HEK293 (cell line): Measurements from ENCODE around the gene ARHGAP4.

Experiments
- CTCF ChIA-PET: fragments of 350-600 bp; formaldehyde crosslinking; extraction: SDS; loops from one replicate; lab custom pipeline; 2021; ENCODE audit warnings: antibody characterized with exemption; lab: Yijun Ruan, JAX
- POLR2A ChIA-PET: fragments of 300-600 bp; formaldehyde crosslinking; extraction: SDS; loops from one replicate; lab custom pipeline; 2020; ENCODE audit warnings: antibody characterized with exemption, inconsistent platforms; lab: Yijun Ruan, JAX
- H3K27ac ChIP-seq: fragments of 200-500 bp; sonication (Bioruptor generic); 2 replicates; pipeline ENCODE4 v1.5.1; 2014; ENCODE audit warnings: low read depth, low read length, control low read depth, inconsistent platforms; ENCODE audit errors: extremely low read depth
- H3K36me3 ChIP-seq, 2 experiments: fragments of 200-500 bp in 1 of 2; sonication (Bioruptor generic) in 1 of 2; 1 replicate in 1 of 2; 2 replicates in 1 of 2; pipeline ENCODE4 v1.5.1; 2014 to 2017; ENCODE audit warnings: inconsistent platforms in 2 of 2, low read length in 2 of 2; ENCODE audit not compliant: control insufficient read depth in 2 of 2, insufficient read depth in 1 of 2
- H3K4me1 ChIP-seq: fragments of 200-500 bp; sonication (Bioruptor generic); 2 replicates; pipeline ENCODE4 v1.5.1; 2014; ENCODE audit warnings: mild to moderate bottlenecking, low read length, inconsistent platforms; ENCODE audit not compliant: control insufficient read depth, insufficient read depth
- H3K4me3 ChIP-seq: 2 replicates; pipeline ENCODE4 v1.5.1; 2011; ENCODE audit warnings: low read depth, mild to moderate bottlenecking, control low read depth, low read length, moderate library complexity
- H3K9me3 ChIP-seq: fragments of 200-500 bp; sonication (Bioruptor generic); 2 replicates; pipeline ENCODE4 v1.5.1; 2014; ENCODE audit warnings: low read depth, low read length, inconsistent platforms; ENCODE audit not compliant: control insufficient read depth, insufficient read depth
- BCL11B ChIP-seq: fragments of 450-650 bp; formaldehyde crosslinking; IDR thresholded peaks from 2 replicates; pipeline ENCODE4 v1.5.1; 2016; ENCODE audit warnings: low read depth, missing biosample characterization, missing genetic modification characterization
- IKZF3 ChIP-seq: fragments of 450-650 bp; IDR thresholded peaks from 2 replicates; pipeline ENCODE4 v1.5.0; 2018; ENCODE audit warnings: missing biosample characterization, mild to moderate bottlenecking, missing genetic modification characterization, moderate library complexity
- KLF16 ChIP-seq: fragments of 450-650 bp; formaldehyde crosslinking; IDR thresholded peaks from 2 replicates; pipeline ENCODE4 v1.5.1; 2017; ENCODE audit warnings: missing biosample characterization, missing genetic modification characterization
- KLF9 ChIP-seq: fragments of 450-650 bp; formaldehyde crosslinking; IDR thresholded peaks from 2 replicates; pipeline ENCODE4 v1.5.1; 2016; ENCODE audit warnings: missing biosample characterization, missing genetic modification characterization, low read depth
- OSR2 ChIP-seq: fragments of 450-650 bp; formaldehyde crosslinking; IDR thresholded peaks from 2 replicates; pipeline ENCODE4 v1.5.1; 2016; ENCODE audit warnings: missing biosample characterization, missing genetic modification characterization
- ZBTB20 ChIP-seq: fragments of 450-650 bp; formaldehyde crosslinking; IDR thresholded peaks from 2 replicates; pipeline ENCODE4 v1.5.1; 2016; ENCODE audit warnings: missing biosample characterization, missing genetic modification characterization
- ZFP3 ChIP-seq: fragments of 450-650 bp; formaldehyde crosslinking; IDR thresholded peaks from 2 replicates; pipeline ENCODE4 v1.5.1; 2016; ENCODE audit warnings: low read depth, missing biosample characterization, missing genetic modification characterization
- ZFP69B ChIP-seq: fragments of 450-650 bp; formaldehyde crosslinking; IDR thresholded peaks from 2 replicates; pipeline ENCODE4 v1.5.1; 2016; ENCODE audit warnings: missing biosample characterization, missing genetic modification characterization
- ZNF10 ChIP-seq: fragments of 450-650 bp; formaldehyde crosslinking; IDR thresholded peaks from 2 replicates; pipeline ENCODE4 v1.5.1; 2017; ENCODE audit warnings: missing biosample characterization, missing genetic modification characterization
- ZNF121 ChIP-seq: fragments of 450-650 bp; formaldehyde crosslinking; IDR thresholded peaks from 2 replicates; pipeline ENCODE4 v1.5.1; 2016; ENCODE audit warnings: missing biosample characterization, missing genetic modification characterization
- ZNF202 ChIP-seq: fragments of 450-650 bp; formaldehyde crosslinking; IDR thresholded peaks from 2 replicates; pipeline ENCODE4 v1.5.1; 2016; ENCODE audit warnings: missing biosample characterization, missing genetic modification characterization, borderline replicate concordance
- ZNF24 ChIP-seq: fragments of 450-650 bp; formaldehyde crosslinking; IDR thresholded peaks from 2 replicates; pipeline ENCODE4 v1.5.1; 2016; ENCODE audit warnings: missing biosample characterization, missing genetic modification characterization
- ZNF248 ChIP-seq: fragments of 450-650 bp; formaldehyde crosslinking; IDR thresholded peaks from 2 replicates; pipeline ENCODE4 v1.5.1; 2017; ENCODE audit warnings: missing biosample characterization, missing genetic modification characterization
- ZNF274 ChIP-seq, 2 experiments: fragments of 200-500 bp in 1 of 2; fragments of 450-650 bp in 1 of 2; sonication (Bioruptor generic) in 1 of 2; formaldehyde crosslinking in 1 of 2; IDR thresholded peaks; 2 replicates each; pipeline versions ENCODE4 v1.5.1 to v1.6.1; 2014 to 2016; ENCODE audit warnings: borderline replicate concordance in 1 of 2, inconsistent platforms in 1 of 2, low read length in 1 of 2, missing biosample characterization in 1 of 2, missing genetic modification characterization in 1 of 2
- ZNF423 ChIP-seq: fragments of 450-650 bp; formaldehyde crosslinking; IDR thresholded peaks from 2 replicates; pipeline ENCODE4 v1.5.1; 2016; ENCODE audit warnings: missing biosample characterization, missing genetic modification characterization
- ZNF600 ChIP-seq: fragments of 450-650 bp; formaldehyde crosslinking; IDR thresholded peaks from 2 replicates; pipeline ENCODE4 v1.5.1; 2016; ENCODE audit warnings: missing biosample characterization, missing genetic modification characterization
- ZNF654 ChIP-seq: fragments of 450-650 bp; formaldehyde crosslinking; IDR thresholded peaks from 2 replicates; pipeline ENCODE4 v1.5.1; 2016; ENCODE audit warnings: low read depth, missing biosample characterization, missing genetic modification characterization
- ZNF768 ChIP-seq: fragments of 450-650 bp; formaldehyde crosslinking; IDR thresholded peaks from 2 replicates; pipeline ENCODE4 v1.5.1; 2018; ENCODE audit warnings: missing biosample characterization, mild to moderate bottlenecking, missing genetic modification characterization
- TF ChIP-seq, protein P1 (sequence below): fragments of 450-650 bp; formaldehyde crosslinking; IDR thresholded peaks from 2 replicates; pipeline ENCODE4 v1.5.1; 2016; ENCODE audit warnings: missing biosample characterization, missing genetic modification characterization
- TF ChIP-seq, protein P2 (sequence below): fragments of 450-650 bp; formaldehyde crosslinking; IDR thresholded peaks from 2 replicates; pipeline ENCODE4 v1.5.1; 2017; ENCODE audit warnings: missing biosample characterization, missing genetic modification characterization
- TF ChIP-seq, protein P3 (sequence below): fragments of 450-650 bp; formaldehyde crosslinking; IDR thresholded peaks from 2 replicates; pipeline ENCODE4 v1.5.1; 2016; ENCODE audit warnings: missing biosample characterization, missing genetic modification characterization

ARHGAP4 gene

GRCh38 chrX:153925387-153925738 lies 701 bp downstream of the ARHGAP4 start:
- Histone ChIP-seq H3K36me3 (peaks cover 0 to 14% of the 10 kb centered on the region in 2 experiments; a peak in 2 of 3 replicates), H3K4me3 (no peak overlapping the region), H3K4me1 (peaks cover 10% of the 10 kb centered on the region), H3K27ac (no peak overlapping the region), H3K9me3 (no peaks in the 10 kb centered on the region)
- ChIA-PET CTCF (interaction anchor here (0.7 to 9.1 kb wide), 6 partner anchors 9 to 206 kb away, joined by 3 to 168 read pairs (median 14); partner anchors contain the start of gene RENBP), POLR2A (interaction anchor here (0.5 to 1.7 kb wide), 7 partner anchors 8 to 131 kb away, joined by 4 to 8 read pairs (median 6); partner anchors contain the start of genes IDH3G, NAA10 and SSR4)
- no peak for TF ChIP-seq BCL11B (tag by site-specific recombination)
- no peak for TF ChIP-seq ZNF121 (tag by site-specific recombination)
- no peak for TF ChIP-seq ZNF202
- TF ChIP-seq ZNF248 (tag by site-specific recombination) = no peak
- no peak for TF ChIP-seq ZFP3
- no peak for TF ChIP-seq ZNF274 (IDR thresholded peaks at IDR 0.05; ENCODE audit: low read length)
- TF ChIP-seq ZNF274 (tag by site-specific recombination; IDR thresholded peaks at IDR 0.05; ENCODE audit: borderline replicate concordance) = no peak
- no peak for TF ChIP-seq ZNF768 (tag by site-specific recombination)
- no peak for TF ChIP-seq KLF9 (tag by site-specific recombination)

GRCh38 chrX:153924149-153924861 lies 1.8 kb downstream of the ARHGAP4 start:
- TF ChIP-seq, protein P1, sequence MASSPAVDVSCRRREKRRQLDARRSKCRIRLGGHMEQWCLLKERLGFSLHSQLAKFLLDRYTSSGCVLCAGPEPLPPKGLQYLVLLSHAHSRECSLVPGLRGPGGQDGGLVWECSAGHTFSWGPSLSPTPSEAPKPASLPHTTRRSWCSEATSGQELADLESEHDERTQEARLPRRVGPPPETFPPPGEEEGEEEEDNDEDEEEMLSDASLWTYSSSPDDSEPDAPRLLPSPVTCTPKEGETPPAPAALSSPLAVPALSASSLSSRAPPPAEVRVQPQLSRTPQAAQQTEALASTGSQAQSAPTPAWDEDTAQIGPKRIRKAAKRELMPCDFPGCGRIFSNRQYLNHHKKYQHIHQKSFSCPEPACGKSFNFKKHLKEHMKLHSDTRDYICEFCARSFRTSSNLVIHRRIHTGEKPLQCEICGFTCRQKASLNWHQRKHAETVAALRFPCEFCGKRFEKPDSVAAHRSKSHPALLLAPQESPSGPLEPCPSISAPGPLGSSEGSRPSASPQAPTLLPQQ = peak; percentile 38; the same call in 1 of the 2 replicates
- TF ChIP-seq ZFP69B (tag by site-specific recombination) = 0 out of 2 replicates have a peak, but pooled peaks have one; percentile 27
- TF ChIP-seq, protein P2, sequence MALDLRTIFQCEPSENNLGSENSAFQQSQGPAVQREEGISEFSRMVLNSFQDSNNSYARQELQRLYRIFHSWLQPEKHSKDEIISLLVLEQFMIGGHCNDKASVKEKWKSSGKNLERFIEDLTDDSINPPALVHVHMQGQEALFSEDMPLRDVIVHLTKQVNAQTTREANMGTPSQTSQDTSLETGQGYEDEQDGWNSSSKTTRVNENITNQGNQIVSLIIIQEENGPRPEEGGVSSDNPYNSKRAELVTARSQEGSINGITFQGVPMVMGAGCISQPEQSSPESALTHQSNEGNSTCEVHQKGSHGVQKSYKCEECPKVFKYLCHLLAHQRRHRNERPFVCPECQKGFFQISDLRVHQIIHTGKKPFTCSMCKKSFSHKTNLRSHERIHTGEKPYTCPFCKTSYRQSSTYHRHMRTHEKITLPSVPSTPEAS = no peak
- TF ChIP-seq OSR2 = no peak
- no peak for TF ChIP-seq KLF16 (tag by site-specific recombination)
- TF ChIP-seq IKZF3 (tag by site-specific recombination) = peak; percentile 40; the same call in 1 of the 2 replicates
- peak; percentile 26; the same call in 1 of the 2 replicates for TF ChIP-seq ZBTB20
- peak; percentile 59; the same call in 1 of the 2 replicates for TF ChIP-seq ZNF10
- no peak for TF ChIP-seq ZNF24 (tag by site-specific recombination)
- peak; percentile 82 for TF ChIP-seq ZNF423
- peak; percentile 70 for TF ChIP-seq ZNF600 (tag by site-specific recombination)
- peak; percentile 58 for TF ChIP-seq ZNF654
- TF ChIP-seq, protein P3, sequence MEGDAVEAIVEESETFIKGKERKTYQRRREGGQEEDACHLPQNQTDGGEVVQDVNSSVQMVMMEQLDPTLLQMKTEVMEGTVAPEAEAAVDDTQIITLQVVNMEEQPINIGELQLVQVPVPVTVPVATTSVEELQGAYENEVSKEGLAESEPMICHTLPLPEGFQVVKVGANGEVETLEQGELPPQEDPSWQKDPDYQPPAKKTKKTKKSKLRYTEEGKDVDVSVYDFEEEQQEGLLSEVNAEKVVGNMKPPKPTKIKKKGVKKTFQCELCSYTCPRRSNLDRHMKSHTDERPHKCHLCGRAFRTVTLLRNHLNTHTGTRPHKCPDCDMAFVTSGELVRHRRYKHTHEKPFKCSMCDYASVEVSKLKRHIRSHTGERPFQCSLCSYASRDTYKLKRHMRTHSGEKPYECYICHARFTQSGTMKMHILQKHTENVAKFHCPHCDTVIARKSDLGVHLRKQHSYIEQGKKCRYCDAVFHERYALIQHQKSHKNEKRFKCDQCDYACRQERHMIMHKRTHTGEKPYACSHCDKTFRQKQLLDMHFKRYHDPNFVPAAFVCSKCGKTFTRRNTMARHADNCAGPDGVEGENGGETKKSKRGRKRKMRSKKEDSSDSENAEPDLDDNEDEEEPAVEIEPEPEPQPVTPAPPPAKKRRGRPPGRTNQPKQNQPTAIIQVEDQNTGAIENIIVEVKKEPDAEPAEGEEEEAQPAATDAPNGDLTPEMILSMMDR = peak; percentile 80
- TF ChIP-seq, all 188 proteins: peak for 9
- ChIA-PET CTCF (interaction anchor here (0.6 to 9.1 kb wide), 19 partner anchors 9 to 530 kb away, joined by 3 to 168 read pairs (median 5); partner anchors contain the start of gene RENBP), POLR2A (interaction anchor here (1.0 to 2.4 kb wide), 7 partner anchors 9 to 130 kb away, joined by 4 to 18 read pairs (median 6); partner anchors contain the start of genes HCFC1, IDH3G, NAA10 and SSR4)
- no peak overlapping the region for H3K27ac ChIP-seq
- peaks cover 9% of the 10 kb centered on the region for H3K4me1 ChIP-seq
- H3K4me3 ChIP-seq = no peak overlapping the region
- H3K36me3 ChIP-seq = peaks cover 0 to 4% of the 10 kb centered on the region in 2 experiments; a peak in 2 of 3 replicates
- H3K9me3 ChIP-seq = no peaks in the 10 kb centered on the region
